GM23248 (cell line): ENCODE results near the gene GALNT16.

Source experiments
- EZH2 ChIP-seq: fragments of 200-600 bp; sonication (generic); IDR thresholded peaks from 2 replicates; pipeline ENCODE4 v1.6.1; 2018; ENCODE audit warnings: antibody characterized with exemption, mild to moderate bottlenecking; ENCODE audit not compliant: insufficient read depth, poor library complexity, severe bottlenecking
- EZH2phosphoT487 ChIP-seq: fragments of 200-600 bp; sonication (generic); IDR thresholded peaks from 2 replicates; pipeline ENCODE4 v1.6.1; 2018; ENCODE audit warnings: antibody characterized with exemption, moderate library complexity, mild to moderate bottlenecking, low read depth; ENCODE audit not compliant: insufficient read depth

- TF ChIP-seq EZH2 (no peak), EZH2phosphoT487 (no peak)
Observed at GRCh38 chr14:69331206-69331605, 71.2 kb downstream of the GALNT16 start.
